WTC11 (cell line): ENCODE measurements around the gene TNS2.

Source experiments
- TF ChIP-seq, protein P1 (sequence below): fragments of 200-600 bp; IDR thresholded peaks from 2 replicates; pipeline ENCODE4 v1.8.0; 2022; ENCODE audit warnings: antibody characterized with exemption
- TF ChIP-seq, protein P2 (sequence below): sonication (generic); formaldehyde crosslinking; IDR thresholded peaks from 2 replicates; pipeline ENCODE4 v1.8.0; 2022; ENCODE audit warnings: missing genetic modification reagents

DNA sequence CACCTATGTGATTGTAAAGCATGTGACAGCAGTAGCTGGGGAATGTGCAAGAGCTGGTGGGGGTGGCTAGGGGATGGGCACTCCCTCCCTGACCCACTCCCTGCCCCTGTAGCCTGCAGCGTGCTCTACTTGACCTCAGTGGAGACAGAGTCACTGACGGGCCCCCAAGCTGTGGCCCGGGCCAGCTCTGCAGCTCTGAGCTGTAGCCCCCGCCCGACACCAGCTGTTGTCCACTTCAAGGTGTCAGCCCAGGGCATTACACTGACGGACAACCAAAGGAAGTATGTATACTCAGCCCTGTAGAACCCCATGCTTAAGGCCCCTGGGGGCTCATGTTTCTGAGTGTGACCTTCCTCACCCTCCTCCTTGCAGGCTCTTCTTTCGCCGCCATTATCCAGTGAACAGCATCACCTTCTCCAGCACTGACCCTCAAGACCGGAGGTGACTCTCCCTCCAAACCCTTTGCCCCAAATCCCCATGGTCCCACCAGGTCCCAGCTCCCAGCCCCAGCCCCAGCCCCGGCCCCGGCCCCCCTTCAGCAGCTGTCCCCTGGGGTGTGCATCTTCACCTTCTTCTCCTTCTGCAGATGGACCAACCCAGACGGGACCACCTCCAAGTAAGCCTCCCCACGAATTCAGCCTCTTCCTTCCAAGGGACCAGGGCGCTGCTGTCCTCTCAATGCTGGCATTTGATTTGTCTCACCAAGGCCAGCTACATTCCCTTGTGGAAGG, 13.3 kb downstream of the TNS2 start:
- TF ChIP-seq, protein P1, sequence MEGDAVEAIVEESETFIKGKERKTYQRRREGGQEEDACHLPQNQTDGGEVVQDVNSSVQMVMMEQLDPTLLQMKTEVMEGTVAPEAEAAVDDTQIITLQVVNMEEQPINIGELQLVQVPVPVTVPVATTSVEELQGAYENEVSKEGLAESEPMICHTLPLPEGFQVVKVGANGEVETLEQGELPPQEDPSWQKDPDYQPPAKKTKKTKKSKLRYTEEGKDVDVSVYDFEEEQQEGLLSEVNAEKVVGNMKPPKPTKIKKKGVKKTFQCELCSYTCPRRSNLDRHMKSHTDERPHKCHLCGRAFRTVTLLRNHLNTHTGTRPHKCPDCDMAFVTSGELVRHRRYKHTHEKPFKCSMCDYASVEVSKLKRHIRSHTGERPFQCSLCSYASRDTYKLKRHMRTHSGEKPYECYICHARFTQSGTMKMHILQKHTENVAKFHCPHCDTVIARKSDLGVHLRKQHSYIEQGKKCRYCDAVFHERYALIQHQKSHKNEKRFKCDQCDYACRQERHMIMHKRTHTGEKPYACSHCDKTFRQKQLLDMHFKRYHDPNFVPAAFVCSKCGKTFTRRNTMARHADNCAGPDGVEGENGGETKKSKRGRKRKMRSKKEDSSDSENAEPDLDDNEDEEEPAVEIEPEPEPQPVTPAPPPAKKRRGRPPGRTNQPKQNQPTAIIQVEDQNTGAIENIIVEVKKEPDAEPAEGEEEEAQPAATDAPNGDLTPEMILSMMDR, result no peak
- TF ChIP-seq, protein P2, sequence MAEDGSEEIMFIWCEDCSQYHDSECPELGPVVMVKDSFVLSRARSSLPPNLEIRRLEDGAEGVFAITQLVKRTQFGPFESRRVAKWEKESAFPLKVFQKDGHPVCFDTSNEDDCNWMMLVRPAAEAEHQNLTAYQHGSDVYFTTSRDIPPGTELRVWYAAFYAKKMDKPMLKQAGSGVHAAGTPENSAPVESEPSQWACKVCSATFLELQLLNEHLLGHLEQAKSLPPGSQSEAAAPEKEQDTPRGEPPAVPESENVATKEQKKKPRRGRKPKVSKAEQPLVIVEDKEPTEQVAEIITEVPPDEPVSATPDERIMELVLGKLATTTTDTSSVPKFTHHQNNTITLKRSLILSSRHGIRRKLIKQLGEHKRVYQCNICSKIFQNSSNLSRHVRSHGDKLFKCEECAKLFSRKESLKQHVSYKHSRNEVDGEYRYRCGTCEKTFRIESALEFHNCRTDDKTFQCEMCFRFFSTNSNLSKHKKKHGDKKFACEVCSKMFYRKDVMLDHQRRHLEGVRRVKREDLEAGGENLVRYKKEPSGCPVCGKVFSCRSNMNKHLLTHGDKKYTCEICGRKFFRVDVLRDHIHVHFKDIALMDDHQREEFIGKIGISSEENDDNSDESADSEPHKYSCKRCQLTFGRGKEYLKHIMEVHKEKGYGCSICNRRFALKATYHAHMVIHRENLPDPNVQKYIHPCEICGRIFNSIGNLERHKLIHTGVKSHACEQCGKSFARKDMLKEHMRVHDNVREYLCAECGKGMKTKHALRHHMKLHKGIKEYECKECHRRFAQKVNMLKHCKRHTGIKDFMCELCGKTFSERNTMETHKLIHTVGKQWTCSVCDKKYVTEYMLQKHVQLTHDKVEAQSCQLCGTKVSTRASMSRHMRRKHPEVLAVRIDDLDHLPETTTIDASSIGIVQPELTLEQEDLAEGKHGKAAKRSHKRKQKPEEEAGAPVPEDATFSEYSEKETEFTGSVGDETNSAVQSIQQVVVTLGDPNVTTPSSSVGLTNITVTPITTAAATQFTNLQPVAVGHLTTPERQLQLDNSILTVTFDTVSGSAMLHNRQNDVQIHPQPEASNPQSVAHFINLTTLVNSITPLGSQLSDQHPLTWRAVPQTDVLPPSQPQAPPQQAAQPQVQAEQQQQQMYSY (CRISPR knock-in tag), result no peak
